Measurements from ENCODE around the gene ZNF605. TPM values are rescaled to one million over a fixed set of nuclear protein-coding genes. Genes with fewer than 3 reads are reported as not detected.

Gene ZNF605
- total RNA-seq, 1 donor from 2014 or later = 6.6 TPM

DNA sequence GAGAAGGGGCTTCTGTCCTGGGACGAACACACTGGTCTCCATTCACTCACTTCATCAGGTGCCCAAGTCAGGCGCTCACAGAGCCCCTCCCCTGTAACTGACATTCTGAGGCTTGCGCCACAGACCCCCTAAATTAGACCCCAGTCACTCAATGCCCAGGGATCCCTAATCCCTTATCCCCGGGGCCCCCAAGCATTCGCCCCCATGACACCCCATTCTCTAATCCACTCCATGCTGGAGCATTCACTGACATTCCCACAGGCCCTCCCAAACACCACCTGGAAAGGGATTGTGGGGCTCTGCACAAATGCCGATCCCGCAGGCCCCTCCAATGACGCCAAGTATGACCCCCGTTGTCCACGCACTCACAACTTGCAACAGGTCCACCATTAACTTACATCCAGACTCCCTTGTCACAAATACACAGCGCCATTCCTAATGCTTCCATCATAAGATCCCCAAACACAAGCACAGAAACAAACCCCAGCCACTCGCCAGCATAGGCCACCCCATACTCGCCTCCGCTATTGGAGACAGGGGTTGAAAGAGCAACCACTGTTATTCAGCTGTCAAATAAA, 1.5 kb downstream of the ZNF605 start:
- no peak for DNase-seq (ENCODE audit: low read depth)
- Histone ChIP-seq H3K27me3 (ENCODE audit: control insufficient read depth, insufficient read depth, low read length) (no peaks in the 10 kb centered on the region), H3K36me3 (ENCODE audit: control insufficient read depth, insufficient read depth, low read length) (no peaks in the 10 kb centered on the region), H3K4me3 (ENCODE audit: low read depth, low read length) (no peak overlapping the region)
- TF ChIP-seq, protein P1, sequence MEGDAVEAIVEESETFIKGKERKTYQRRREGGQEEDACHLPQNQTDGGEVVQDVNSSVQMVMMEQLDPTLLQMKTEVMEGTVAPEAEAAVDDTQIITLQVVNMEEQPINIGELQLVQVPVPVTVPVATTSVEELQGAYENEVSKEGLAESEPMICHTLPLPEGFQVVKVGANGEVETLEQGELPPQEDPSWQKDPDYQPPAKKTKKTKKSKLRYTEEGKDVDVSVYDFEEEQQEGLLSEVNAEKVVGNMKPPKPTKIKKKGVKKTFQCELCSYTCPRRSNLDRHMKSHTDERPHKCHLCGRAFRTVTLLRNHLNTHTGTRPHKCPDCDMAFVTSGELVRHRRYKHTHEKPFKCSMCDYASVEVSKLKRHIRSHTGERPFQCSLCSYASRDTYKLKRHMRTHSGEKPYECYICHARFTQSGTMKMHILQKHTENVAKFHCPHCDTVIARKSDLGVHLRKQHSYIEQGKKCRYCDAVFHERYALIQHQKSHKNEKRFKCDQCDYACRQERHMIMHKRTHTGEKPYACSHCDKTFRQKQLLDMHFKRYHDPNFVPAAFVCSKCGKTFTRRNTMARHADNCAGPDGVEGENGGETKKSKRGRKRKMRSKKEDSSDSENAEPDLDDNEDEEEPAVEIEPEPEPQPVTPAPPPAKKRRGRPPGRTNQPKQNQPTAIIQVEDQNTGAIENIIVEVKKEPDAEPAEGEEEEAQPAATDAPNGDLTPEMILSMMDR (IDR thresholded peaks at IDR 0.05; ENCODE audit: insufficient read depth, low read length, poor library complexity, severe bottlenecking) = no peak

DNA sequence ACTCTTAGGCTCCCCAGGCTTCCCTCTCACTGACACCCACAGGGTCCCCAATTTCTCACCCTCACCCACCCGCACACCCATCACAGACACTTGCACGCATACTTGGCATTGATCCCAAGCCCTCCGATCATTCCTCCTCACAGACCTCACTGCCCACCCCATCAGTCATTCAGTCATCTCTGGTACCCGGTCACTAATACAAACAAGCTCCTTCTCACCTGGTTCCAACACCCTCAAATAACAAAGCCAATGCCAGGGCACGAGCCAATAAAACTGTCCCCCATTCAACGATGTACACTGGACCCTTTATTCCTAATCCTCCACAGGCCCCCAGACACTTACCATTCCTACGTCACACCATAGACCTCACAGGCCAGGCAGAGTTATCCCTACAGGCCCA, 2.3 kb downstream of the ZNF605 start:
- Histone ChIP-seq H3K27me3 (ENCODE audit: control insufficient read depth, insufficient read depth, low read length) (no peaks in the 10 kb centered on the region), H3K4me3 (ENCODE audit: low read depth, low read length) (no peak overlapping the region), H3K36me3 (ENCODE audit: control insufficient read depth, insufficient read depth, low read length) (no peaks in the 10 kb centered on the region)
- TF ChIP-seq, protein P1 (IDR thresholded peaks at IDR 0.05; ENCODE audit: insufficient read depth, low read length, poor library complexity, severe bottlenecking) = no peak
- no peak for DNase-seq (ENCODE audit: low read depth)

DNA sequence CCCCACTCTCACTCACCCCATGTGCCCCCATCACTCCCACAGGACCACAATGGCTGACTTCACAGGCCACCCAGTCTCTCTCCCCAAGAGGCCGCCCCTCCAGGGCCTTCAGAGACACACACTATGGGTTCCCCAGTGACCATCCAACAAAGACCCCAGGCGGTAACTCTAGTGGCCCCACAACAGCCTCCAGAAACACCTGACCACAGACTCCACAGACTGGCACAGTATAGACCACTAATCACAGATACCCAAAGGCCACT, 3.0 kb downstream of the ZNF605 start:
- Histone ChIP-seq H3K36me3 (ENCODE audit: control insufficient read depth, insufficient read depth, low read length) (no peaks in the 10 kb centered on the region), H3K4me3 (ENCODE audit: low read depth, low read length) (no peak overlapping the region), H3K27me3 (ENCODE audit: control insufficient read depth, insufficient read depth, low read length) (no peaks in the 10 kb centered on the region)
- TF ChIP-seq, protein P1 (IDR thresholded peaks at IDR 0.05; ENCODE audit: insufficient read depth, low read length, poor library complexity, severe bottlenecking) = no peak
- no peak for DNase-seq (ENCODE audit: low read depth)

DNA sequence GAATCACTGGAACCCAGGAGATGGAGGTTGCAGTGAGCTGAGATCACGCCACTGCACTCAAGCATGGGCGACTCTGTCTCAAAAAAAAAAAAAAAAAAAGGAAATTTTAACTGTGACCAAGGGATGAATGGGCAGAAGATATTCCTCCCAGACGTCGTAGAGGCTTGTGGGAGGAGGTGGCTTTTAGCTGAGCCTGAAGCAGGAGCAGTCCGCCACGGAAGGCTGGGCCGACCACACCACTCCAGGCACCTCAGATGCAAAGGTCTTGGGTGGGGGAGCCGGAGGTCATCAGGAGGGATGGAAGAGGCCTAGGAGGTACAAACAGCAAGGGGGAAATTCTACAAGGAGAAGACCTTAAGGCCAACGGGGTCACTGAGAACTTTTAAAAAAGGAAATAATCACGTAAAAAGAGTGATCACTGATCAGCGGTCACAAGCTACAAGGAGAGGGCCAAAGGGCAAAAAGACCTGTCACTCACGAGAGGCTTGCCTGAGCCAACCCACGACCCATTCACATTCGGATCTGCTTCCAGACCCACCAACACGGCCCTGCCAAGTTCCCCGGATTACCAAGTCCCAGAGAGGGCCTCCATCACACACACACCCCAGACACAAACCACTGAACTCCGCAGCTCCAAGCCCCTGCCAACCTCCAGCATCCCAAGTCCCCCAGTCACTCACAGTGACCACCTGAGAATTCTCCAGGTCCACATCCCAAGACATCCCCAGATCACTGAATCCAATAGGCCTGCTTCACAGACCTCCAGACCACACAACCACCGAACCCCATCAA, 3.5 kb downstream of the ZNF605 start:
- TF ChIP-seq, protein P1 (IDR thresholded peaks at IDR 0.05; ENCODE audit: insufficient read depth, low read length, poor library complexity, severe bottlenecking) = no peak
- Histone ChIP-seq H3K4me3 (ENCODE audit: low read depth, low read length) (no peak overlapping the region), H3K27me3 (ENCODE audit: control insufficient read depth, insufficient read depth, low read length) (no peaks in the 10 kb centered on the region), H3K36me3 (ENCODE audit: control insufficient read depth, insufficient read depth, low read length) (no peaks in the 10 kb centered on the region)
- no peak for DNase-seq (ENCODE audit: low read depth)

DNA sequence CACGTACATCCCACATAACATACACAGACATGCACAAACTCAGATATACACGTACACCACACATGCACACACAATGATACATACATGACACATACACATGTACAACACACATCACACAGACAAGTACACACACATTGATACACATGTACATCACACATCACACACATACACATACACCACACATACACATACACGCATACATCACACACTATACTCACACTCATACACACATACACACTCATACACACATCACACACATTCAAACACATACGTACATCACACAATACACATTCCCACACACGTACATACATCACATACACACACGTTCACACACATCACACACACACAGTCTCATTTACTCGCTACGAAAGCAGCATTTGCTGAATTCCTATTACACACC, 4.5 kb downstream of the ZNF605 start:
- H3K36me3 ChIP-seq (ENCODE audit: control insufficient read depth, insufficient read depth, low read length) = no peaks in the 10 kb centered on the region

More for the DNA sequence above, 4.5 kb downstream of the ZNF605 start:
- no peak for DNase-seq (ENCODE audit: low read depth)
- Histone ChIP-seq H3K27me3 (ENCODE audit: control insufficient read depth, insufficient read depth, low read length) (no peaks in the 10 kb centered on the region), H3K4me3 (ENCODE audit: low read depth, low read length) (no peak overlapping the region)
- TF ChIP-seq, protein P1 (IDR thresholded peaks at IDR 0.05; ENCODE audit: insufficient read depth, low read length, poor library complexity, severe bottlenecking) = no peak
